ENCODE measurements around the gene DIPK1C. TPM values are rescaled to one million over a fixed set of nuclear protein-coding genes. Genes with fewer than 3 reads are reported as not detected.

DIPK1C gene
- total and polyA plus RNA-seq, 2 donors (not counting 1 experiment from before 2014, with no cell fraction given): not detected

- Histone ChIP-seq H3K9ac (ENCODE audit: insufficient read depth, low read length) (no peak overlapping the region), H3K27ac (ENCODE audit: insufficient read depth, low read length) (no peak overlapping the region), H4K20me1 (ENCODE audit: control insufficient read depth, extremely low read depth, insufficient read depth, low read length) (no peaks in the 10 kb centered on the region), H2AFZ (ENCODE audit: low read length) (no peak overlapping the region), H3K36me3 (ENCODE audit: control insufficient read depth, insufficient read depth, low read length) (no peaks in the 10 kb centered on the region), H3K4me2 (ENCODE audit: extremely low read depth, insufficient read depth, low read length) (no peak overlapping the region), H3K9me3 (ENCODE audit: control insufficient read depth, insufficient read depth, low read depth, low read length) (no peaks in the 10 kb centered on the region), H3K4me3 (replicated peaks in 1 of 4; ENCODE audit: control extremely low read depth in 1 of 4, insufficient read depth in 1 of 4, low read depth in 3 of 4, low read length in 4 of 4) (no peak overlapping the region), H3K4me1 (ENCODE audit: control insufficient read depth, extremely low read depth, insufficient read depth, low read length) (no peaks in the 10 kb centered on the region), H3K79me2 (ENCODE audit: control insufficient read depth, insufficient read depth, low read length) (no peaks in the 10 kb centered on the region), H3K27me3 (ENCODE audit: control insufficient read depth, insufficient read depth, low read length) (no peaks in the 10 kb centered on the region)
- no peak for TF ChIP-seq EZH2 (IDR thresholded peaks at IDR 0.05; ENCODE audit: low read length, missing control alignments)
- no peak for TF ChIP-seq CTCF (conservative IDR thresholded peaks at IDR 0.05 in 1 of 2, IDR thresholded peaks at IDR 0.05 in 1 of 2; ENCODE audit: low read depth in 1 of 2, low read length in 2 of 2)
- no peak for DNase-seq (ENCODE audit: low read depth in 2 of 2)
Measured at GRCh38 chr18:74444104-74444503, 13.0 kb downstream of the DIPK1C start.

- no peaks in the 10 kb centered on the region for H4K20me1 ChIP-seq (ENCODE audit: control insufficient read depth, extremely low read depth, insufficient read depth, low read length)
- no peaks in the 10 kb centered on the region for H3K4me1 ChIP-seq (ENCODE audit: control insufficient read depth, extremely low read depth, insufficient read depth, low read length)
- H3K9me3 ChIP-seq (ENCODE audit: control insufficient read depth, insufficient read depth, low read depth, low read length): no peaks in the 10 kb centered on the region
- no peak overlapping the region for H3K4me3 ChIP-seq (replicated peaks in 1 of 4; ENCODE audit: control extremely low read depth in 1 of 4, insufficient read depth in 1 of 4, low read depth in 3 of 4, low read length in 4 of 4)
- H3K27ac ChIP-seq (ENCODE audit: insufficient read depth, low read length): no peak overlapping the region
- H3K4me2 ChIP-seq (ENCODE audit: extremely low read depth, insufficient read depth, low read length): no peak overlapping the region
- H3K9ac ChIP-seq (ENCODE audit: insufficient read depth, low read length): no peak overlapping the region
- H3K79me2 ChIP-seq (ENCODE audit: control insufficient read depth, insufficient read depth, low read length): no peaks in the 10 kb centered on the region
- H3K36me3 ChIP-seq (ENCODE audit: control insufficient read depth, insufficient read depth, low read length): no peaks in the 10 kb centered on the region
- H2AFZ ChIP-seq (ENCODE audit: low read length): no peak overlapping the region
- TF ChIP-seq CTCF (conservative IDR thresholded peaks at IDR 0.05 in 1 of 2, IDR thresholded peaks at IDR 0.05 in 1 of 2; ENCODE audit: low read depth in 1 of 2, low read length in 2 of 2) (no peak), EZH2 (IDR thresholded peaks at IDR 0.05; ENCODE audit: low read length, missing control alignments) (no peak)
- no peak for DNase-seq (ENCODE audit: low read depth in 2 of 2)
- H3K27me3 ChIP-seq (ENCODE audit: control insufficient read depth, insufficient read depth, low read length): no peaks in the 10 kb centered on the region
Measured at GRCh38 chr18:74440808-74441427, 16.2 kb downstream of the DIPK1C start.

GRCh38 chr18:74438091-74438490, 19.0 kb downstream of the DIPK1C start:
- no peak overlapping the region for H2AFZ ChIP-seq (ENCODE audit: low read length)
- no peak for DNase-seq (ENCODE audit: low read depth in 2 of 2)
- no peak overlapping the region for H3K4me3 ChIP-seq (replicated peaks in 1 of 4; ENCODE audit: control extremely low read depth in 1 of 4, insufficient read depth in 1 of 4, low read depth in 3 of 4, low read length in 4 of 4)
- no peaks in the 10 kb centered on the region for H3K9me3 ChIP-seq (ENCODE audit: control insufficient read depth, insufficient read depth, low read depth, low read length)
- no peak for TF ChIP-seq CTCF (conservative IDR thresholded peaks at IDR 0.05 in 1 of 2, IDR thresholded peaks at IDR 0.05 in 1 of 2; ENCODE audit: low read depth in 1 of 2, low read length in 2 of 2)
- no peak for TF ChIP-seq EZH2 (IDR thresholded peaks at IDR 0.05; ENCODE audit: low read length, missing control alignments)
- no peak overlapping the region for H3K9ac ChIP-seq (ENCODE audit: insufficient read depth, low read length)
- H4K20me1 ChIP-seq (ENCODE audit: control insufficient read depth, extremely low read depth, insufficient read depth, low read length): no peaks in the 10 kb centered on the region
- peaks cover 2% of the 10 kb centered on the region for H3K27me3 ChIP-seq (ENCODE audit: control insufficient read depth, insufficient read depth, low read length)
- H3K4me1 ChIP-seq (ENCODE audit: control insufficient read depth, extremely low read depth, insufficient read depth, low read length): no peaks in the 10 kb centered on the region
- H3K36me3 ChIP-seq (ENCODE audit: control insufficient read depth, insufficient read depth, low read length): no peaks in the 10 kb centered on the region
- no peak overlapping the region for H3K4me2 ChIP-seq (ENCODE audit: extremely low read depth, insufficient read depth, low read length)
- no peak overlapping the region for H3K27ac ChIP-seq (ENCODE audit: insufficient read depth, low read length)
- no peaks in the 10 kb centered on the region for H3K79me2 ChIP-seq (ENCODE audit: control insufficient read depth, insufficient read depth, low read length)

All from fibroblast of lung (primary cell).